B cell (primary cell): ENCODE measurements around the gene SMAD1. TPM values are rescaled to one million over a fixed set of nuclear protein-coding genes. Genes with fewer than 3 reads are reported as not detected.

Source experiments
- ATAC-seq: fragments of 200-7000 bp; cut with Tn5 transposase; one replicate; pipeline ENCODE4 v1.10.0; 2021; ENCODE audit warnings: low read depth, mild to moderate bottlenecking, moderate number of reproducible peaks, moderate library complexity
- CTCF ChIA-PET: fragments of 350-600 bp; sonication (Branson Sonifier 250); formaldehyde crosslinking; loops from one replicate; lab custom pipeline; 2021; ENCODE audit warnings: antibody characterized with exemption, inconsistent platforms; lab: Charles Lee
- POLR2A ChIA-PET: fragments of 350-600 bp; sonication (Branson Sonifier 250); formaldehyde crosslinking; loops from one replicate; lab custom pipeline; 2021; ENCODE audit warnings: antibody characterized with exemption; lab: Charles Lee
- DNase-seq: peaks from one replicate; pipeline ENCODE4 v3.0.0; 2013
- H2AFZ ChIP-seq: 2 replicates; pipeline ENCODE4 v1.6.1; 2012; ENCODE audit warnings: mild to moderate bottlenecking, low read depth, low read length; ENCODE audit not compliant: insufficient read depth, poor library complexity, severe bottlenecking
- H3K27ac ChIP-seq, 2 donors: 1 replicate in 1 of 2; 2 replicates in 1 of 2; pipeline ENCODE4 v1.5.1; 2012 to 2013; ENCODE audit warnings: low read length in 2 of 2, mild to moderate bottlenecking in 2 of 2, moderate library complexity in 1 of 2
- H3K27me3 ChIP-seq, 4 experiments: fragments of 200-600 bp in 1 of 4; sonication (generic) in 1 of 4; replicated peaks in 1 of 4; 1 replicate in 2 of 4; 2 replicates in 2 of 4; pipeline versions ENCODE4 v1.6.1 to v1.7.0; 2013 to 2016; ENCODE audit warnings: low read length in 3 of 4, mild to moderate bottlenecking in 2 of 4, mixed read lengths in 1 of 4, moderate library complexity in 1 of 4; ENCODE audit not compliant: insufficient read depth in 4 of 4, control insufficient read depth in 3 of 4; ENCODE audit errors: control extremely low read depth in 1 of 4
- H3K36me3 ChIP-seq, 2 experiments: replicated peaks in 1 of 2; 1 replicate in 1 of 2; 2 replicates in 1 of 2; pipeline versions ENCODE4 v1.6.1 to v1.7.1; 2013; ENCODE audit warnings: low read length in 1 of 2; ENCODE audit not compliant: insufficient read depth in 2 of 2, control insufficient read depth in 1 of 2; ENCODE audit errors: control extremely low read depth in 1 of 2, extremely low read depth in 1 of 2
- H3K4me1 ChIP-seq, 2 donors: fragments of 200-600 bp in 1 of 2; sonication (generic) in 1 of 2; 1 replicate in 1 of 2; 2 replicates in 1 of 2; pipeline versions ENCODE4 v1.5.1 to v1.6.1; 2013 to 2017; ENCODE audit warnings: low read length in 2 of 2; ENCODE audit not compliant: control insufficient read depth in 2 of 2, insufficient read depth in 2 of 2
- H3K4me2 ChIP-seq: replicated peaks from 2 replicates; pipeline ENCODE3; 2012; ENCODE audit warnings: mild to moderate bottlenecking, low read depth, low read length; ENCODE audit not compliant: poor library complexity, severe bottlenecking
- H3K4me3 ChIP-seq, 5 experiments: fragments of 200-600 bp in 1 of 5; sonication (generic) in 1 of 5; 1 replicate in 3 of 5; 2 replicates in 2 of 5; pipeline versions ENCODE4 v1.5.1 to v1.7.0; 2011 to 2016; ENCODE audit warnings: low read length in 4 of 5, mild to moderate bottlenecking in 4 of 5, low read depth in 2 of 5, control low read depth in 1 of 5, moderate library complexity in 1 of 5; ENCODE audit not compliant: insufficient read depth in 1 of 5; ENCODE audit errors: control extremely low read depth in 1 of 5, extremely low read depth in 1 of 5
- H3K79me2 ChIP-seq: fragments of 200-600 bp; sonication (generic); one replicate; pipeline ENCODE4 v1.6.0; 2016; ENCODE audit warnings: low read length; ENCODE audit not compliant: control insufficient read depth, insufficient read depth
- H3K9ac ChIP-seq: fragments of 200-600 bp; sonication (generic); 2 replicates; pipeline ENCODE4 v1.6.1; 2017; ENCODE audit warnings: mild to moderate bottlenecking, low read length, moderate library complexity
- H3K9me3 ChIP-seq, 3 donors: one replicate each; pipeline versions ENCODE4 v1.6.1 to v1.7.1; 2013; ENCODE audit warnings: low read length in 2 of 3; ENCODE audit not compliant: control insufficient read depth in 2 of 3, insufficient read depth in 1 of 3; ENCODE audit errors: control extremely low read depth in 1 of 3
- H4K20me1 ChIP-seq: 2 replicates; pipeline ENCODE4 v1.6.0; 2012; ENCODE audit warnings: mild to moderate bottlenecking, low read length; ENCODE audit not compliant: insufficient read depth, control insufficient read depth, poor library complexity, severe bottlenecking
- H3K27ac Mint-ChIP-seq: one replicate; pipeline ENCODE4 v1.8.0; 2021; ENCODE audit warnings: mixed read lengths
- H3K27me3 Mint-ChIP-seq: one replicate; pipeline ENCODE4 v1.8.0; 2021; ENCODE audit warnings: mixed read lengths
- H3K4me1 Mint-ChIP-seq: one replicate; pipeline ENCODE4 v1.8.0; 2021; ENCODE audit warnings: mixed read lengths
- H3K4me3 Mint-ChIP-seq: one replicate; pipeline ENCODE4 v1.8.0; 2021; ENCODE audit warnings: mixed read lengths
- H3K9me3 Mint-ChIP-seq: one replicate; pipeline ENCODE4 v1.8.0; 2022; ENCODE audit warnings: mixed read lengths; ENCODE audit not compliant: insufficient read depth
- CTCF ChIP-seq: fragments of 200-600 bp; IDR thresholded peaks from one replicate; pipeline ENCODE4 v1.8.0; 2022; ENCODE audit warnings: antibody characterized with exemption, mild to moderate bottlenecking
- EZH2 ChIP-seq: IDR thresholded peaks from 2 replicates; pipeline ENCODE4 v1.6.1; 2012; ENCODE audit warnings: borderline replicate concordance, low read depth, mild to moderate bottlenecking, moderate library complexity, low read length; ENCODE audit not compliant: insufficient read depth, poor library complexity, severe bottlenecking
- WGBS: methylation state at CpG from one replicate; pipeline ENCODE4 v1.1.5; 2013; ENCODE audit warnings: missing lambda C conversion rate; ENCODE audit not compliant: insufficient coverage; 5-methylcytosine and 5-hydroxymethylcytosine counted together
- intact Hi-C: fragments of 100-400 bp; cut with micrococcal nuclease; formaldehyde crosslinking; loops from one replicate; pipeline ENCODE4 v1.10.0; 2022
- polyA plus RNA-seq: library from polyadenylated mRNA; depleted of rRNA; stranded (reverse); fragments of >200 nt; gene quantifications from 2 replicates; pipeline ENCODE4 v1.2.3, GENCODE V29; 2012
- total RNA-seq, 2 donors: library from RNA; stranded (reverse); fragments of 120-200 nt in 1 of 2; gene quantifications; 1 replicate in 1 of 2; 2 replicates in 1 of 2; pipeline versions ENCODE4 v1.2.3 to v1.2.4, GENCODE V29; 2013 to 2022

SMAD1 gene
- total and polyA plus RNA-seq, 2 donors (not counting 1 experiment from before 2014, with no cell fraction given): 0.12 TPM; not detected in 1

GRCh38 chr4:145551660-145552059 is 70.0 kb downstream of the SMAD1 start:
- POLR2A ChIA-PET: no interaction called here
- Histone ChIP-seq H3K4me1 (peaks cover 0 to 2% of the 10 kb centered on the region in 2 donors), H3K27me3 (no peaks in the 10 kb centered on the region), H3K4me3 (no peak overlapping the region), H3K4me2 (no peak overlapping the region), H3K27ac (no peak overlapping the region), H2AFZ (no peak overlapping the region), H3K36me3 (no peaks in the 10 kb centered on the region), H3K9me3 (no peaks in the 10 kb centered on the region), H3K9ac (no peak overlapping the region), H4K20me1 (no peaks in the 10 kb centered on the region), H3K79me2 (no peaks in the 10 kb centered on the region)
- ATAC-seq (no peak), DNase-seq (no peak)
- no CpG with 5 or more reads among the region's 3 CpGs for WGBS
- Mint-ChIP-seq H3K27ac (no peak overlapping the region), H3K4me1 (peaks cover 5% of the 10 kb centered on the region), H3K4me3 (no peak overlapping the region), H3K27me3 (peaks cover 4% of the 10 kb centered on the region), H3K9me3 (no peaks in the 10 kb centered on the region)
- intact Hi-C loops: no loop called here
- TF ChIP-seq CTCF: no peak
- TF ChIP-seq EZH2: no peak
- CTCF ChIA-PET: no interaction called here

GRCh38 chr4:145552181-145552822 is 70.6 kb downstream of the SMAD1 start:
- DNase-seq: no peak
- no peaks in the 10 kb centered on the region for H3K9me3 Mint-ChIP-seq

More at GRCh38 chr4:145552181-145552822, 70.6 kb downstream of the SMAD1 start:
- Histone ChIP-seq H2AFZ (peak overlapping the region; percentile 52), H3K36me3 (no peaks in the 10 kb centered on the region), H3K4me1 (peaks cover 0 to 2% of the 10 kb centered on the region in 2 donors), H3K27me3 (no peaks in the 10 kb centered on the region), H3K79me2 (no peaks in the 10 kb centered on the region), H3K9me3 (no peaks in the 10 kb centered on the region), H3K4me2 (peak overlapping the region; percentile 9), H3K4me3 (no peak overlapping the region), H4K20me1 (no peaks in the 10 kb centered on the region), H3K9ac (no peak overlapping the region), H3K27ac (no peak overlapping the region)
- Mint-ChIP-seq H3K27me3 (peaks cover 4% of the 10 kb centered on the region), H3K27ac (no peak overlapping the region), H3K4me3 (no peak overlapping the region), H3K4me1 (peaks cover 5% of the 10 kb centered on the region)
- TF ChIP-seq EZH2: no peak
- no peak for TF ChIP-seq CTCF
- CTCF ChIA-PET: interaction anchor here (0.6 kb wide), 1 partner anchor 64 kb away, joined by 4 read pairs; no protein-coding TSS in a partner anchor
- WGBS: 0% methylated on average over 1 of the region's 4 CpGs
- POLR2A ChIA-PET: no interaction called here
- ATAC-seq: no peak
- intact Hi-C loops: no loop called here
